CD14-positive monocyte (primary cell): ENCODE data around the gene KIF3B. TPM values are rescaled to one million over a fixed set of nuclear protein-coding genes. Genes with fewer than 3 reads are reported as not detected.

Source experiments
- DNase-seq, 3 donors: peaks; one replicate each; pipeline ENCODE4 v3.0.0-alpha.2; 2011 to 2022
- H2AFZ ChIP-seq: 2 replicates; pipeline ENCODE4 v1.6.0; 2012; ENCODE audit warnings: mild to moderate bottlenecking, low read depth, low read length, inconsistent platforms; ENCODE audit not compliant: insufficient read depth, poor library complexity, severe bottlenecking
- H3K27ac ChIP-seq, 2 donors: 1 replicate in 1 of 2; 2 replicates in 1 of 2; pipeline ENCODE4 v1.5.1; 2012 to 2013; ENCODE audit warnings: low read length in 2 of 2, control low read depth in 1 of 2, inconsistent platforms in 1 of 2, low read depth in 1 of 2, mild to moderate bottlenecking in 1 of 2
- H3K27me3 ChIP-seq, 2 donors: one replicate each; pipeline versions ENCODE4 v1.6.0 to v1.6.1; 2011 to 2013; ENCODE audit warnings: low read length in 2 of 2; ENCODE audit not compliant: control insufficient read depth in 2 of 2, insufficient read depth in 2 of 2
- H3K36me3 ChIP-seq, 2 donors: replicated peaks in 1 of 2; 1 replicate in 1 of 2; 2 replicates in 1 of 2; pipeline versions ENCODE4 v1.5.1 to v1.6.1; 2012 to 2013; ENCODE audit warnings: low read length in 2 of 2, control low read depth in 1 of 2, inconsistent platforms in 1 of 2, mild to moderate bottlenecking in 1 of 2; ENCODE audit not compliant: insufficient read depth in 2 of 2, control insufficient read depth in 1 of 2
- H3K4me1 ChIP-seq, 2 donors: 1 replicate in 1 of 2; 2 replicates in 1 of 2; pipeline versions ENCODE4 v1.5.1 to v1.6.1; 2012 to 2013; ENCODE audit warnings: low read length in 2 of 2, control low read depth in 1 of 2, inconsistent platforms in 1 of 2, mild to moderate bottlenecking in 1 of 2, moderate library complexity in 1 of 2; ENCODE audit not compliant: insufficient read depth in 2 of 2, control insufficient read depth in 1 of 2
- H3K4me2 ChIP-seq: replicated peaks from 2 replicates; pipeline ENCODE3; 2012; ENCODE audit warnings: low read length, moderate library complexity, mild to moderate bottlenecking; ENCODE audit not compliant: poor library complexity, severe bottlenecking; ENCODE audit errors: extremely low read depth
- H3K4me3 ChIP-seq, 3 experiments: fragments of 200-600 bp in 1 of 3; sonication (generic) in 1 of 3; replicated peaks in 1 of 3; 1 replicate in 2 of 3; 2 replicates in 1 of 3; pipeline ENCODE4 v1.5.1; 2011 to 2013; ENCODE audit warnings: low read length in 3 of 3, mild to moderate bottlenecking in 3 of 3, control low read depth in 2 of 3, low read depth in 2 of 3, inconsistent platforms in 1 of 3, moderate library complexity in 1 of 3
- H3K79me2 ChIP-seq: 2 replicates; pipeline ENCODE4 v1.6.0; 2012; ENCODE audit warnings: mild to moderate bottlenecking, control low read depth, inconsistent platforms, low read length, moderate library complexity; ENCODE audit not compliant: insufficient read depth
- H3K9ac ChIP-seq: 2 replicates; pipeline ENCODE4 v1.6.0; 2017; ENCODE audit warnings: low read length, mild to moderate bottlenecking; ENCODE audit not compliant: insufficient read depth, poor library complexity, severe bottlenecking
- H3K9me3 ChIP-seq, 2 donors: replicated peaks in 1 of 2; 1 replicate in 1 of 2; 2 replicates in 1 of 2; pipeline versions ENCODE4 v1.5.1 to v1.6.1; 2012 to 2013; ENCODE audit warnings: low read length in 2 of 2, control low read depth in 1 of 2; ENCODE audit not compliant: control insufficient read depth in 1 of 2, insufficient read depth in 1 of 2
- H4K20me1 ChIP-seq: 2 replicates; pipeline ENCODE4 v1.6.0; 2012; ENCODE audit warnings: mild to moderate bottlenecking, low read length, control low read depth, moderate library complexity; ENCODE audit not compliant: insufficient read depth
- H3K27ac Mint-ChIP-seq, 7 donors: one replicate each; pipeline ENCODE4 v1.8.0; 2020; ENCODE audit warnings: mild to moderate bottlenecking in 7 of 7, mixed read lengths in 7 of 7, moderate library complexity in 6 of 7, inconsistent platforms in 2 of 7
- H3K27me3 Mint-ChIP-seq, 3 donors: one replicate each; pipeline ENCODE4 v1.8.0; 2021 to 2022; ENCODE audit warnings: low read depth in 3 of 3, mild to moderate bottlenecking in 3 of 3, mixed read lengths in 3 of 3, moderate library complexity in 3 of 3, inconsistent platforms in 1 of 3
- H3K36me3 Mint-ChIP-seq, 2 donors: one replicate each; pipeline ENCODE4 v1.8.0; 2020; ENCODE audit warnings: mixed read lengths in 2 of 2, inconsistent platforms in 1 of 2, mild to moderate bottlenecking in 1 of 2
- H3K4me1 Mint-ChIP-seq: one replicate; pipeline ENCODE4 v1.8.0; 2020; ENCODE audit warnings: mild to moderate bottlenecking, mixed read lengths
- H3K4me3 Mint-ChIP-seq, 2 donors: one replicate each; pipeline ENCODE4 v1.8.0; 2020; ENCODE audit warnings: mild to moderate bottlenecking in 2 of 2, mixed read lengths in 2 of 2, moderate library complexity in 1 of 2
- H3K9me3 Mint-ChIP-seq, 7 donors: one replicate each; pipeline ENCODE4 v1.8.0; 2020 to 2022; ENCODE audit warnings: mixed read lengths in 7 of 7, mild to moderate bottlenecking in 6 of 7, moderate library complexity in 6 of 7, inconsistent platforms in 2 of 7
- WGBS: methylation state at CpG from one replicate; pipeline ENCODE4 v1.1.5; 2013; ENCODE audit warnings: missing lambda C conversion rate; ENCODE audit not compliant: insufficient coverage; 5-methylcytosine and 5-hydroxymethylcytosine counted together
- intact Hi-C, 2 donors: fragments of 100-400 bp; cut with micrococcal nuclease; formaldehyde crosslinking; loops; one replicate each; pipeline versions ENCODE4 v1.15.0 to v1.15.1; 2023
- polyA plus RNA-seq, 3 donors: library from polyadenylated mRNA; depleted of rRNA in 1 of 3; unstranded in 2 of 3; stranded (reverse) in 1 of 3; fragments of 300-500 nt in 2 of 3; fragments of >200 nt in 1 of 3; fragmentation: Illumina TruSeq in 2 of 3; gene quantifications; 1 replicate in 2 of 3; 2 replicates in 1 of 3; pipeline ENCODE4 v1.2.3, GENCODE V29; 2012 to 2021
- TF ChIP-seq, protein P1 (sequence below): fragments of 200-600 bp; IDR thresholded peaks from one replicate; pipeline ENCODE4 v1.8.0; 2022; ENCODE audit warnings: antibody characterized with exemption, mild to moderate bottlenecking

KIF3B gene
- polyA plus RNA-seq, 3 donors, result 1.5 to 7.5 (median 3.4) TPM

DNA sequence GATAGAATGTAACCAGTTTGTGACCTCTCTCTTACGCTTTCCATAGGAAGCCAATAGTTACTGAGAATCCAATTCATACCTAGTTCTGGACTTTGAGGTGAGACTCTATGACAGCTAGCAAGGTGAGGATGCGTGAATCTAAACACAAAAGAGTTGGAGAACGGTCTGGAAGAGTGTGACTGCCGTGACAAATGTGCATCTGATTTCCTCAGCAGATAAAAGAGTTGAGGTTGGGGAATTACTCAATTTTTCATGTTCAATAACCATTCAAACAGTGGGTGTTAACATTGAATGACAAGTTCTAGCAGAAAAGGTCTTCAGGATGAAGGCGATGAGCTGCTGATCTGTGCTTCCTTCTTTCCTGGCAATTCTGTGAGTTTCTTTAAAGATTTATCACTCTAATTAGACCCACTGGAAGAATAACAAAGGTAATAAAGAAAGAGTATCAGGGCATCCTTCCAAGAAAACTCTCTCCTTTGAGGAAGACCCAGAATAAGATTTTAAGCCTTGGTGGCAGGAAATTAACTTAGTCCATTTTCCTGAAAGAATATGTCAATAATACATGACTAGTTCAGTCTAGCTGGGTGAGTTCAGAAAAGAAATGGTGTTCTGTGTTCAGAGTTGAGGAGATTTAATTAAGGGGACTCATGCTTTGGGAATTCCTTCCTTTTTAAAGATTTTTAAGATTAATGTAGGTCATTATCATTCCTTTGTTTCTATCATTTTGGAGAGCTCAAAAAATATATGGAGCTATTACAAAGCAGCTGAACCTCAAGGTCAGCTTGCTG, 24.5 kb downstream of the KIF3B start:
- Histone ChIP-seq H3K4me1 (peaks cover 4 to 6% of the 10 kb centered on the region in 2 donors), H3K4me3 (no peak overlapping the region), H4K20me1 (peaks cover 11% of the 10 kb centered on the region), H3K27ac (no peak overlapping the region), H3K9me3 (no peaks in the 10 kb centered on the region), H3K4me2 (no peak overlapping the region), H2AFZ (no peak overlapping the region), H3K27me3 (no peaks in the 10 kb centered on the region), H3K36me3 (peaks cover 2 to 8% of the 10 kb centered on the region in 2 donors), H3K79me2 (peaks cover 4% of the 10 kb centered on the region), H3K9ac (no peak overlapping the region)
- DNase-seq, result no peak
- TF ChIP-seq, protein P1, sequence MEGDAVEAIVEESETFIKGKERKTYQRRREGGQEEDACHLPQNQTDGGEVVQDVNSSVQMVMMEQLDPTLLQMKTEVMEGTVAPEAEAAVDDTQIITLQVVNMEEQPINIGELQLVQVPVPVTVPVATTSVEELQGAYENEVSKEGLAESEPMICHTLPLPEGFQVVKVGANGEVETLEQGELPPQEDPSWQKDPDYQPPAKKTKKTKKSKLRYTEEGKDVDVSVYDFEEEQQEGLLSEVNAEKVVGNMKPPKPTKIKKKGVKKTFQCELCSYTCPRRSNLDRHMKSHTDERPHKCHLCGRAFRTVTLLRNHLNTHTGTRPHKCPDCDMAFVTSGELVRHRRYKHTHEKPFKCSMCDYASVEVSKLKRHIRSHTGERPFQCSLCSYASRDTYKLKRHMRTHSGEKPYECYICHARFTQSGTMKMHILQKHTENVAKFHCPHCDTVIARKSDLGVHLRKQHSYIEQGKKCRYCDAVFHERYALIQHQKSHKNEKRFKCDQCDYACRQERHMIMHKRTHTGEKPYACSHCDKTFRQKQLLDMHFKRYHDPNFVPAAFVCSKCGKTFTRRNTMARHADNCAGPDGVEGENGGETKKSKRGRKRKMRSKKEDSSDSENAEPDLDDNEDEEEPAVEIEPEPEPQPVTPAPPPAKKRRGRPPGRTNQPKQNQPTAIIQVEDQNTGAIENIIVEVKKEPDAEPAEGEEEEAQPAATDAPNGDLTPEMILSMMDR, result no peak
- WGBS, result no CpG with 5 or more reads among the region's 5 CpGs
- peaks cover 0 to 2% (median 2%) of the 10 kb centered on the region in 3 donors for H3K27me3 Mint-ChIP-seq
- H3K4me1 Mint-ChIP-seq, result peaks cover 23% of the 10 kb centered on the region
- intact Hi-C loops, result no loop called here
- no peak overlapping the region for H3K27ac Mint-ChIP-seq
- peaks cover 0 to 2% (median 0%) of the 10 kb centered on the region in 7 donors for H3K9me3 Mint-ChIP-seq
- H3K36me3 Mint-ChIP-seq, result peaks cover 16 to 18% of the 10 kb centered on the region in 2 donors
- H3K4me3 Mint-ChIP-seq, result no peak overlapping the region

DNA sequence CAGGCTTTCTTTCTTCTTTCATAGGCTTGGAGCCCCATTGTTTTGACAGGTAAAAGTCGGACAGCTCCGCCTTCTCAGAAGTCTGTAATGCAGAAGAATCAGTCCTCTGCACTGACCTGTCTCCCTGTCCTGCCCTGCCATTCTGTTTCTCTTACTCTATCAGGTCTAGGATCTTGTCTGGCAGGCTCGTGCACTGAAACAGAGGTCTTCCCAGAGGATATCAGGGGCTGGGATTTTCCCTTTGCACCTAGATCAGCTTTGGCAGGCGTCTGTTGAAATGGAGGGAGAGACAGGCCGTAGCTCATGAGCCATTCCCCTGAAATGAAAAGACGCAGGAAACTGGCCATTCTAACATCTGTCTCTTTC, 25.0 kb downstream of the KIF3B start:
- Histone ChIP-seq H3K4me1 (peaks cover 4 to 6% of the 10 kb centered on the region in 2 donors), H4K20me1 (peaks cover 6% of the 10 kb centered on the region), H3K27ac (no peak overlapping the region), H3K9ac (no peak overlapping the region), H3K79me2 (no peaks in the 10 kb centered on the region), H3K9me3 (no peaks in the 10 kb centered on the region), H3K27me3 (no peaks in the 10 kb centered on the region), H3K36me3 (peaks cover 2 to 8% of the 10 kb centered on the region in 2 donors), H3K4me3 (no peak overlapping the region), H2AFZ (no peak overlapping the region), H3K4me2 (no peak overlapping the region)
- Mint-ChIP-seq H3K9me3 (peaks cover 0 to 2% (median 0%) of the 10 kb centered on the region in 7 donors), H3K27ac (no peak overlapping the region), H3K36me3 (peaks cover 16 to 18% of the 10 kb centered on the region in 2 donors), H3K4me1 (peaks cover 24% of the 10 kb centered on the region), H3K4me3 (no peak overlapping the region), H3K27me3 (peaks cover 0 to 2% (median 2%) of the 10 kb centered on the region in 3 donors)
- 100% methylated on average over 3 of the region's 6 CpGs for WGBS
- intact Hi-C loops, result no loop called here
- DNase-seq, result no peak
- TF ChIP-seq, protein P1, result no peak
